Upper lobe of left lung (tissue), 4 donors: ENCODE results near the gene KIF4A.

Experiments used
- POLR2A ChIP-seq, 4 donors: fragments of 450-650 bp; IDR thresholded peaks; one replicate each; pipeline ENCODE4 v1.5.1; 2016 to 2017; ENCODE audit warnings: antibody characterized with exemption in 4 of 4, mild to moderate bottlenecking in 2 of 4
- TF ChIP-seq, protein P1 (sequence below), 6 experiments: fragments of 450-650 bp in 4 of 6; fragments of 200-600 bp in 2 of 6; sonication (generic) in 2 of 6; IDR thresholded peaks; one replicate each; pipeline ENCODE4 v1.5.1; 2016 to 2019; ENCODE audit warnings: antibody characterized with exemption in 6 of 6

DNA sequence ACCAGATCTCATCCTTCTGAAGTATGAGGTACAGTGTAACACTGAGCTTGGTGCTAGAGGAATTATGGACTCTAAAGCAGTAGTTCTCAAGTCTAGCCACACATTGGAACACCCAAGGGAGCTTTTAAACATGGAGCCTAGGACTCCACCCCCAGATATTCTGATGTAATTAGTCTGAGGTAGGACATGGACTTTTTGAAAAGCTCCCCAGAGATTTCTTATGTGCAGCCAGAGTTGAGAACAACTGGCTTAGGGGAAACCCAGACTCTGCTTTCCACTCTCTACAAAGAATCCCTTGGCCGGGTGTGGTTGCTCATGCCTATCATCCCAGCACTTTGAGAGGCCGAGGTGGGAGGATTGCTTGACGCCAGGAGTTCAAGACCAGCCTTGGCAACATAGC, 121.6 kb downstream of the KIF4A start:
- TF ChIP-seq, protein P1, sequence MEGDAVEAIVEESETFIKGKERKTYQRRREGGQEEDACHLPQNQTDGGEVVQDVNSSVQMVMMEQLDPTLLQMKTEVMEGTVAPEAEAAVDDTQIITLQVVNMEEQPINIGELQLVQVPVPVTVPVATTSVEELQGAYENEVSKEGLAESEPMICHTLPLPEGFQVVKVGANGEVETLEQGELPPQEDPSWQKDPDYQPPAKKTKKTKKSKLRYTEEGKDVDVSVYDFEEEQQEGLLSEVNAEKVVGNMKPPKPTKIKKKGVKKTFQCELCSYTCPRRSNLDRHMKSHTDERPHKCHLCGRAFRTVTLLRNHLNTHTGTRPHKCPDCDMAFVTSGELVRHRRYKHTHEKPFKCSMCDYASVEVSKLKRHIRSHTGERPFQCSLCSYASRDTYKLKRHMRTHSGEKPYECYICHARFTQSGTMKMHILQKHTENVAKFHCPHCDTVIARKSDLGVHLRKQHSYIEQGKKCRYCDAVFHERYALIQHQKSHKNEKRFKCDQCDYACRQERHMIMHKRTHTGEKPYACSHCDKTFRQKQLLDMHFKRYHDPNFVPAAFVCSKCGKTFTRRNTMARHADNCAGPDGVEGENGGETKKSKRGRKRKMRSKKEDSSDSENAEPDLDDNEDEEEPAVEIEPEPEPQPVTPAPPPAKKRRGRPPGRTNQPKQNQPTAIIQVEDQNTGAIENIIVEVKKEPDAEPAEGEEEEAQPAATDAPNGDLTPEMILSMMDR (IDR thresholded peaks at IDR 0.05) = no peak
- no peak for TF ChIP-seq POLR2A (IDR thresholded peaks at IDR 0.05)
